GM23338 (cell line): Measurements from ENCODE around the gene TNPO3. TPM values are rescaled to one million over a fixed set of nuclear protein-coding genes. Genes with fewer than 3 reads are reported as not detected.

Source experiments
- ATAC-seq: fragments of 200-7000 bp; cut with Tn5 transposase; 3 replicates; pipeline ENCODE4 v1.9.1; 2020
- DNase-seq: peaks from one replicate; pipeline ENCODE4 v3.0.0-alpha.2; 2015; ENCODE audit warnings: low spot score
- H2AFZ ChIP-seq: fragments of 200-600 bp; sonication (generic); 2 replicates; pipeline ENCODE4 v1.8.0; 2016; ENCODE audit warnings: antibody characterized with exemption, mild to moderate bottlenecking, moderate library complexity
- H3F3A ChIP-seq: fragments of 200-600 bp; sonication (generic); replicated peaks from 2 replicates; pipeline ENCODE4 v1.8.0; 2017; ENCODE audit warnings: antibody characterized with exemption, mixed run types, low read depth
- H3K27ac ChIP-seq: fragments of 200-600 bp; sonication (generic); 2 replicates; pipeline ENCODE4 v1.6.1; 2016; ENCODE audit warnings: low read depth
- H3K27me3 ChIP-seq: fragments of 200-600 bp; sonication (generic); 2 replicates; pipeline ENCODE4 v1.8.0; 2016; ENCODE audit warnings: mild to moderate bottlenecking, mixed run types, moderate library complexity; ENCODE audit not compliant: insufficient read depth
- H3K36me3 ChIP-seq: fragments of 200-600 bp; sonication (generic); 2 replicates; pipeline ENCODE4 v1.8.0; 2016; ENCODE audit warnings: mild to moderate bottlenecking; ENCODE audit not compliant: insufficient read depth
- H3K4me1 ChIP-seq: fragments of 200-600 bp; sonication (generic); 2 replicates; pipeline ENCODE4 v1.8.0; 2016; ENCODE audit warnings: mild to moderate bottlenecking, moderate library complexity; ENCODE audit not compliant: insufficient read depth
- H3K4me2 ChIP-seq: fragments of 200-600 bp; sonication (generic); 2 replicates; pipeline ENCODE4 v1.7.1; 2017; ENCODE audit warnings: mixed run types
- H3K4me3 ChIP-seq: fragments of 200-600 bp; sonication (generic); 2 replicates; pipeline ENCODE4 v1.6.1; 2016; ENCODE audit warnings: mixed run types
- H3K79me2 ChIP-seq: fragments of 200-600 bp; sonication (generic); replicated peaks from 2 replicates; pipeline ENCODE4 v1.8.0; 2017; ENCODE audit warnings: mild to moderate bottlenecking; ENCODE audit not compliant: insufficient read depth
- H3K9me2 ChIP-seq: fragments of 200-600 bp; sonication (generic); 2 replicates; pipeline ENCODE4 v1.8.0; 2017; ENCODE audit not compliant: insufficient read depth
- H4K20me1 ChIP-seq: fragments of 200-600 bp; sonication (generic); replicated peaks from 2 replicates; pipeline ENCODE4 v1.8.0; 2017; ENCODE audit warnings: mild to moderate bottlenecking; ENCODE audit not compliant: insufficient read depth
- H3K27ac Mint-ChIP-seq: 2 replicates; pipeline ENCODE4 v1.8.0; 2020; ENCODE audit warnings: inconsistent platforms, mild to moderate bottlenecking, moderate library complexity, mixed read lengths
- H3K27me3 Mint-ChIP-seq: 3 replicates; pipeline ENCODE4 v1.8.0; 2022; ENCODE audit warnings: low read depth, mild to moderate bottlenecking, moderate library complexity, mixed read lengths, inconsistent platforms; ENCODE audit not compliant: insufficient read depth, poor library complexity
- H3K36me3 Mint-ChIP-seq: 3 replicates; pipeline ENCODE4 v1.8.0; 2021; ENCODE audit warnings: low read depth, mild to moderate bottlenecking, inconsistent platforms, moderate library complexity, mixed read lengths
- H3K4me1 Mint-ChIP-seq: 3 replicates; pipeline ENCODE4 v1.8.0; 2020; ENCODE audit warnings: mild to moderate bottlenecking, inconsistent platforms, mixed read lengths
- H3K4me3 Mint-ChIP-seq: 3 replicates; pipeline ENCODE4 v1.8.0; 2021; ENCODE audit warnings: moderate library complexity, mild to moderate bottlenecking, inconsistent platforms, mixed read lengths
- H3K9me3 Mint-ChIP-seq: 3 replicates; pipeline ENCODE4 v1.8.0; 2020; ENCODE audit warnings: moderate library complexity, mild to moderate bottlenecking, inconsistent platforms, mixed read lengths
- CREB1 ChIP-seq: fragments of 250-450 bp; sonication (Bioruptor Pico); IDR thresholded peaks from 2 replicates; pipeline ENCODE4 v1.5.0; 2020; ENCODE audit warnings: low read depth, mild to moderate bottlenecking, moderate library complexity
- EZH2 ChIP-seq: fragments of 200-600 bp; sonication (generic); IDR thresholded peaks from one replicate; pipeline ENCODE4 v1.8.0; 2017; ENCODE audit warnings: antibody characterized with exemption, mild to moderate bottlenecking, low read depth; ENCODE audit not compliant: unreplicated experiment
- EZH2phosphoT487 ChIP-seq: fragments of 200-600 bp; sonication (generic); IDR thresholded peaks from one replicate; pipeline ENCODE4 v1.8.1; 2018; ENCODE audit warnings: antibody characterized with exemption; ENCODE audit not compliant: unreplicated experiment
- JUNB ChIP-seq: IDR thresholded peaks from one replicate; pipeline ENCODE4 v1.6.1; 2016; ENCODE audit warnings: antibody characterized with exemption; ENCODE audit not compliant: unreplicated experiment
- NANOG ChIP-seq: IDR thresholded peaks from 2 replicates; pipeline ENCODE4 v1.6.1; 2016; ENCODE audit warnings: antibody characterized with exemption, borderline replicate concordance
- STAT1 ChIP-seq: IDR thresholded peaks from one replicate; pipeline ENCODE4 v1.6.1; 2016; ENCODE audit warnings: antibody characterized with exemption; ENCODE audit not compliant: unreplicated experiment
- polyA plus RNA-seq: library from polyadenylated mRNA; unstranded; fragments of >200 nt; fragmentation: Nextera tagmentation; extraction: Ambion mirVana; gene quantifications from 2 replicates; pipeline ENCODE4 v1.2.1, GENCODE V29; 2016
- total RNA-seq: library from RNA; depleted of rRNA; stranded (reverse); fragments of >200 nt; shearing (Covaris generic); gene quantifications from 2 replicates; pipeline ENCODE4 v1.2.3, GENCODE V29; 2014
- TF ChIP-seq, protein P1 (sequence below): IDR thresholded peaks from one replicate; pipeline ENCODE4 v1.6.1; 2018; ENCODE audit warnings: antibody characterized with exemption; ENCODE audit not compliant: unreplicated experiment

Gene TNPO3
- total and polyA plus RNA-seq, 2 experiments from 2014 or later: 38.2 to 127 TPM

- Histone ChIP-seq H3K79me2 (no peaks in the 10 kb centered on the region), H3F3A (no peaks in the 10 kb centered on the region), H3K27ac (no peak overlapping the region), H4K20me1 (no peaks in the 10 kb centered on the region; the same call in 1 of the 2 replicates), H3K4me2 (no peak overlapping the region), H3K9me2 (no peaks in the 10 kb centered on the region), H3K36me3 (no peaks in the 10 kb centered on the region), H3K4me3 (no peak overlapping the region), H3K27me3 (no peaks in the 10 kb centered on the region), H3K4me1 (peaks cover 5% of the 10 kb centered on the region), H2AFZ (no peak overlapping the region)
- Mint-ChIP-seq H3K27me3 (peaks cover 22% of the 10 kb centered on the region), H3K4me3 (no peak overlapping the region), H3K4me1 (peaks cover 11% of the 10 kb centered on the region; the same call in 2 of the 3 replicates), H3K9me3 (no peaks in the 10 kb centered on the region), H3K27ac (peak overlapping the region; percentile 48; the same call in 1 of the 2 replicates), H3K36me3 (peaks cover 9% of the 10 kb centered on the region; the same call in 2 of the 3 replicates)
- TF ChIP-seq CREB1 (CRISPR knock-in tag): no peak
- no peak for TF ChIP-seq JUNB
- no peak for DNase-seq
- no peak for ATAC-seq
Observed at GRCh38 chr7:128948312-128948973, 106.5 kb downstream of the TNPO3 start.

GRCh38 chr7:128947854-128948253 lies 107.1 kb downstream of the TNPO3 start:
- H3K9me2 ChIP-seq: no peaks in the 10 kb centered on the region
- Mint-ChIP-seq H3K4me1 (peaks cover 5% of the 10 kb centered on the region; the same call in 1 of the 3 replicates), H3K27ac (peak overlapping the region; percentile 48; the same call in 1 of the 2 replicates), H3K4me3 (no peak overlapping the region), H3K9me3 (no peaks in the 10 kb centered on the region), H3K27me3 (peaks cover 22% of the 10 kb centered on the region), H3K36me3 (peaks cover 4% of the 10 kb centered on the region; the same call in 1 of the 3 replicates)
- H3K4me1 ChIP-seq: no peaks in the 10 kb centered on the region
- no peak overlapping the region for H3K27ac ChIP-seq
- no peak overlapping the region for H2AFZ ChIP-seq
- H4K20me1 ChIP-seq: no peaks in the 10 kb centered on the region; the same call in 1 of the 2 replicates
- no peak for DNase-seq
- TF ChIP-seq EZH2phosphoT487: no peak
- TF ChIP-seq STAT1: no peak
- TF ChIP-seq EZH2: no peak
- TF ChIP-seq, protein P1, sequence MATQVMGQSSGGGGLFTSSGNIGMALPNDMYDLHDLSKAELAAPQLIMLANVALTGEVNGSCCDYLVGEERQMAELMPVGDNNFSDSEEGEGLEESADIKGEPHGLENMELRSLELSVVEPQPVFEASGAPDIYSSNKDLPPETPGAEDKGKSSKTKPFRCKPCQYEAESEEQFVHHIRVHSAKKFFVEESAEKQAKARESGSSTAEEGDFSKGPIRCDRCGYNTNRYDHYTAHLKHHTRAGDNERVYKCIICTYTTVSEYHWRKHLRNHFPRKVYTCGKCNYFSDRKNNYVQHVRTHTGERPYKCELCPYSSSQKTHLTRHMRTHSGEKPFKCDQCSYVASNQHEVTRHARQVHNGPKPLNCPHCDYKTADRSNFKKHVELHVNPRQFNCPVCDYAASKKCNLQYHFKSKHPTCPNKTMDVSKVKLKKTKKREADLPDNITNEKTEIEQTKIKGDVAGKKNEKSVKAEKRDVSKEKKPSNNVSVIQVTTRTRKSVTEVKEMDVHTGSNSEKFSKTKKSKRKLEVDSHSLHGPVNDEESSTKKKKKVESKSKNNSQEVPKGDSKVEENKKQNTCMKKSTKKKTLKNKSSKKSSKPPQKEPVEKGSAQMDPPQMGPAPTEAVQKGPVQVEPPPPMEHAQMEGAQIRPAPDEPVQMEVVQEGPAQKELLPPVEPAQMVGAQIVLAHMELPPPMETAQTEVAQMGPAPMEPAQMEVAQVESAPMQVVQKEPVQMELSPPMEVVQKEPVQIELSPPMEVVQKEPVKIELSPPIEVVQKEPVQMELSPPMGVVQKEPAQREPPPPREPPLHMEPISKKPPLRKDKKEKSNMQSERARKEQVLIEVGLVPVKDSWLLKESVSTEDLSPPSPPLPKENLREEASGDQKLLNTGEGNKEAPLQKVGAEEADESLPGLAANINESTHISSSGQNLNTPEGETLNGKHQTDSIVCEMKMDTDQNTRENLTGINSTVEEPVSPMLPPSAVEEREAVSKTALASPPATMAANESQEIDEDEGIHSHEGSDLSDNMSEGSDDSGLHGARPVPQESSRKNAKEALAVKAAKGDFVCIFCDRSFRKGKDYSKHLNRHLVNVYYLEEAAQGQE: no peak
- no peak for TF ChIP-seq NANOG
- no peaks in the 10 kb centered on the region for H3K79me2 ChIP-seq
- ATAC-seq: no peak
- H3K4me2 ChIP-seq: no peak overlapping the region
- H3K27me3 ChIP-seq: no peaks in the 10 kb centered on the region
- no peaks in the 10 kb centered on the region for H3K36me3 ChIP-seq
- H3F3A ChIP-seq: no peaks in the 10 kb centered on the region
- no peak overlapping the region for H3K4me3 ChIP-seq
